ENCODE results near the gene FN3K. TPM values are rescaled to one million over a fixed set of nuclear protein-coding genes. Genes with fewer than 3 reads are reported as not detected.

Gene FN3K
- 11.1 TPM for total RNA-seq

- DNase-seq, result peak; percentile 61
Observed at GRCh38 chr17:82734987-82735866, at the start of gene FN3K. TSS of gene FN3K (plus strand) at chr17:82735615. CDS start at chr17:82735637, 22 bp downstream.

GRCh38 chr17:82686366-82687324, 48.8 kb upstream of the FN3K start:
- DNase-seq, result no peak

GRCh38 chr17:82687375-82687861, 48.0 kb upstream of the FN3K start:
- peak; percentile 26 for DNase-seq

- no peak for DNase-seq
Observed at GRCh38 chr17:82687871-82688270, 47.5 kb upstream of the FN3K start.

- no peak for DNase-seq
Observed at GRCh38 chr17:82689077-82689476, 46.3 kb upstream of the FN3K start.

- peak; percentile 35 for DNase-seq
Observed at GRCh38 chr17:82690786-82691489, 44.5 kb upstream of the FN3K start.

GRCh38 chr17:82691714-82692113, 43.7 kb upstream of the FN3K start:
- DNase-seq, result no peak

GRCh38 chr17:82692268-82692667, 43.1 kb upstream of the FN3K start:
- DNase-seq, result no peak

GRCh38 chr17:82693168-82693867, 42.1 kb upstream of the FN3K start:
- no peak for DNase-seq

GRCh38 chr17:82694647-82695046, 40.8 kb upstream of the FN3K start:
- no peak for DNase-seq

GRCh38 chr17:82696259-82696658, 39.2 kb upstream of the FN3K start:
- DNase-seq, result no peak

- peak; percentile 34 for DNase-seq
Observed at GRCh38 chr17:82696916-82697807, 38.3 kb upstream of the FN3K start.

GRCh38 chr17:82697808-82698064, 37.7 kb upstream of the FN3K start:
- no peak for DNase-seq

GRCh38 chr17:82698065-82698973, 37.1 kb upstream of the FN3K start, which contains the start of gene RAB40B:
TSS of gene RAB40B (minus strand) at chr17:82698698. CDS start at chr17:82698596, 102 bp downstream.
- peak; percentile 100 for DNase-seq

- no peak for DNase-seq
Observed at GRCh38 chr17:82698974-82699442, 36.4 kb upstream of the FN3K start.

GRCh38 chr17:82699551-82699950, 35.9 kb upstream of the FN3K start:
- no peak for DNase-seq

- DNase-seq, result peak; percentile 70
Observed at GRCh38 chr17:82702231-82702927, 33.0 kb upstream of the FN3K start.

GRCh38 chr17:82703036-82703745, 32.2 kb upstream of the FN3K start:
- no peak for DNase-seq

All from occipital lobe (tissue), 2 donors.